ENCODE results near the gene LRRC43. TPM values are rescaled to one million over a fixed set of nuclear protein-coding genes. Genes with fewer than 3 reads are reported as not detected.

LRRC43 gene
- total and polyA plus RNA-seq, 8 donors: 0.70 to 3.3 (median 2.3) TPM

DNA sequence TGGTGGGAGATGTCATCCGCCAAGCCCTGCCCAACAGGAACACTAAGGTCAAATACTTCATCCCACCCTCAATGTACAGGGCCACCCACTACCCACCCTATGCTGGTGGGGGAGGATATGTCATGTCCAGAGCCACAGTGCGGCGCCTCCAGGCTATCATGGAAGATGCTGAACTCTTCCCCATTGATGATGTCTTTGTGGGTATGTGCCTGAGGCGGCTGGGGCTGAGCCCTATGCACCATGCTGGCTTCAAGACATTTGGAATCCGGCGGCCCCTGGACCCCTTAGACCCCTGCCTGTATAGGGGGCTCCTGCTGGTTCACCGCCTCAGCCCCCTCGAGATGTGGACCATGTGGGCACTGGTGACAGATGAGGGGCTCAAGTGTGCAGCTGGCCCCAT, 24.1 kb downstream of the LRRC43 start:
- no peak for TF ChIP-seq CTCF (IDR thresholded peaks at IDR 0.05)
- H3K4me3 ChIP-seq: no peak overlapping the region
- peaks cover 0 to 55% of the 10 kb centered on the region in 2 donors for H3K36me3 ChIP-seq
- H3K27me3 ChIP-seq: peaks cover 22 to 47% of the 10 kb centered on the region in 2 donors
- intact Hi-C loops (cut with DNase I): no loop called here
- H3K9me3 ChIP-seq: no peaks in the 10 kb centered on the region
- H3K27ac ChIP-seq: no peak overlapping the region
- DNase-seq: no peak
- H3K4me1 ChIP-seq: peaks cover 0 to 17% of the 10 kb centered on the region in 2 donors
- no peak for ATAC-seq

DNA sequence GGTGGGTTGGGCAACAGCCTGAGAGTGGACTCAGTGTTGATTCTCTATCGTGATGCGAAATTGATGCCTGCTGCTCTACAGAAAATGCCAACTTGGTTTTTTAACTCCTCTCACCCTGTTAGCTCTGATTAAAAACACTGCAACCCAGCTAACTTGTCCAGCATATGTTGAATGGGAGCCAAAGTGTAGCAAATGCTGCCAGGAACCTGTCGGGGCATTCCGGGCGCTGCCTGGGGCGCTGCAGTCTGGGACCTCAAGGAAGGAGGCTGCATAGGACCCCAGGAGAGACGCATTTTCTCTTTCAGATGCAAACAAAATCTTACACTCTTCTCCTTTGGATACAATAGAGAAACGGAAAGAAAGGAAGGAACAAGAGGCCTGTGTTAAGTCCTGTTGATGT, 24.5 kb downstream of the LRRC43 start:
- no peak overlapping the region for H3K27ac ChIP-seq
- ATAC-seq (no peak), DNase-seq (no peak)
- intact Hi-C loops (cut with DNase I): no loop called here
- no peak overlapping the region for H3K4me3 ChIP-seq
- peaks cover 0 to 59% of the 10 kb centered on the region in 2 donors for H3K36me3 ChIP-seq
- TF ChIP-seq CTCF (IDR thresholded peaks at IDR 0.05): no peak
- peaks cover 22 to 43% of the 10 kb centered on the region in 2 donors for H3K27me3 ChIP-seq
- H3K4me1 ChIP-seq: peaks cover 0 to 17% of the 10 kb centered on the region in 2 donors
- no peaks in the 10 kb centered on the region for H3K9me3 ChIP-seq

DNA sequence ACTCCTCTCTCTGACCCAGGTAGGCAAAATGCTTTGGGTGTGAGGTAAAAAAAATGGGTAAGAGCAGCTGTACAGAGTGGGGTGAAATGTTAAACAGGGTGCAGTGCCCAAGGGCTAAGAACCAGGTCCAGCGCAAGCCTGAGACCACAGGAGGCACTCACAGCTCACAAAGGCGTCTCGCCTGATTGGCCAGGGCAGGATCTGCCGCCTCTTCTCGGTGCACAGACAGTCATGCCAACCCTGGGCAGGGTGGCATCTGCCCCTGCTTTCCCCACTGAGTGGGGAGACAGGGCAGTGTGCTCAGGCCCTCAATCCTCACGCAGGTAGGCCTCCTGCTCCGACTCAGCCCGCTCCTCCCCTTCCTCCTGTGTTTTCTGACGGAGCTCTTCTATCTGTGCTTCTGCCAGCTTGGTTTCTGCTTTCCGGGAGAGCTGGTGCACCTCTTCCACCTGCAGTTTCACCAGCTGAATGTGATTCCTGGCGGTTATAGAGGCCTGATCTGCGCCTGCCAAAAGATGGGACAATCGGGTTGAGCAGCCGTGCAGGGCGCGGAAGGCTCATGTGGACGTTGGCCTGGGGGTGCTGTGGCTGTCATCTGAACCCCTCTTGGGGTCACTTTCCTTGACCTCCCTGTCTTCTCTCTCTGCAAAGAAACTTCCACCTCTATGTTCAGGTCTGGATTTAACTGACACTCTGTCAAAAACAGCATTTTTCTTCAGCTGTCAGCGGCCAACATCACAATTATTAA, 25.3 kb downstream of the LRRC43 start:
- no peak for TF ChIP-seq CTCF (IDR thresholded peaks at IDR 0.05)
- intact Hi-C loops (cut with DNase I): no loop called here
- H3K27ac ChIP-seq: no peak overlapping the region
- H3K36me3 ChIP-seq: peaks cover 0 to 68% of the 10 kb centered on the region in 2 donors
- DNase-seq (no peak), ATAC-seq (no peak)
- peaks cover 0 to 13% of the 10 kb centered on the region in 2 donors for H3K4me1 ChIP-seq
- no peaks in the 10 kb centered on the region for H3K9me3 ChIP-seq
- H3K4me3 ChIP-seq: no peak overlapping the region
- peaks cover 15 to 34% of the 10 kb centered on the region in 2 donors for H3K27me3 ChIP-seq

DNA sequence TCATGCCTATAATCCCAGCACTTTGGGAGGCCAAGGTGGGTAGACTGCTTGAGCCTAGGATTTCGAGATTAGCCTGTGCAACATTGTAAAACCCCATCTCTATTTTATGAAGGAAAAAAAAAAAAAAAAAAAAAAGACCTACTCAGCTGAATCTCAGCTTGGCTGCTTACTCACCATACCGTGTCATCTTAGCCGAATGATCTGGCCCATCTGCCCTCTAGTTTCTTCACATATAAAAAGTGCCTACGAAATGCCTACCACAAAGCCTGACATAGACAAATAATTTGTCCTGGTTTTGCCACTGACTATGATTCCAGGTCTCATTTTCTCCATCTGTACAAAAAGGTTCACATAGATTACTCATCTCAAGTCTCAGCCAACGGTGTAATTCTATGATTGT, 32.8 kb downstream of the LRRC43 start:
- H3K9me3 ChIP-seq: no peaks in the 10 kb centered on the region
- DNase-seq (no peak), ATAC-seq (no peak)
- H3K4me3 ChIP-seq: no peak overlapping the region
- no peak overlapping the region for H3K27ac ChIP-seq
- no peak for TF ChIP-seq CTCF (IDR thresholded peaks at IDR 0.05)
- peaks cover 5 to 100% of the 10 kb centered on the region in 2 donors for H3K36me3 ChIP-seq
- no peaks in the 10 kb centered on the region for H3K27me3 ChIP-seq
- intact Hi-C loops (cut with DNase I): no loop called here
- no peaks in the 10 kb centered on the region for H3K4me1 ChIP-seq

DNA sequence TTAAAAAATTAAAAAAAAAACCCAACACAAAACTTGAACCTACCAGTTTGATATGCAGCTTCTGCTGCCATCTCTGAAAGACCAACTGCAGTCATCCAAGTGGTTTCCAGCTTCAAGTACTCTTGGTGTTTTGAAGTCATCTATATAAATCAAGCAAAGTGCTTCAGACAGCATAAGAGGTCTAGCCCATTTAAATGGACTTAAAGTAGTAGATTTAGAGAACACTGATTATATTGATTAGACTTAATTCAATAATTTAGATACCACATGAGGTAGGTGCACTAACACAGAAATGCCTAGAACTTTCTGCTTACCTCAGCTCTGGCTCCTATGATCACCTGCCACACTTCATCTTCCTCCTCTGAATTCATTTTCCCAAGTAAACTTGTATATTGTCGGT, 33.5 kb downstream of the LRRC43 start:
- H3K9me3 ChIP-seq: no peaks in the 10 kb centered on the region
- ATAC-seq (no peak), DNase-seq (no peak)
- no peak for TF ChIP-seq CTCF (IDR thresholded peaks at IDR 0.05)
- no peaks in the 10 kb centered on the region for H3K27me3 ChIP-seq
- no peak overlapping the region for H3K4me3 ChIP-seq
- H3K27ac ChIP-seq: no peak overlapping the region
- H3K36me3 ChIP-seq: peaks cover 5 to 100% of the 10 kb centered on the region in 2 donors
- intact Hi-C loops (cut with DNase I): no loop called here
- no peaks in the 10 kb centered on the region for H3K4me1 ChIP-seq
